ENCODE results near the gene MACROD2.

DNA sequence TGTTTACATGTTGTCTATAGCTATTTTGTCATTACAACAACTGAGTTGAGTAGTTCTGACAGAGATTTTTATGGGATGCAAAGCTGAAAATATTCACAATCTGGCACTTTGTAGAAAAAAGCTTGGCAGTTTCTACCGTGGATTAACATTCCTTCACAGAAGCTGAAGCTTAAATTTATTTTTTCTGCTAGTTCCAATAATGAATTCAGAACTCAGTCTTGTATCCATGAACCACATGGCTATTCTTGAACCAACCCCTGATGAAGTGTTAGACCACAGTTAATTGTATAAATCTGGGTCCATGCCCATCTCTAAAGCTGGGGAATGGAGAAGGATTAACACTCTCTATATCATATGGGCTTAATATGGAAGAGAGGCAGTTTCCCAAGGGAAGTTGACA, 1085.9 kb downstream of the MACROD2 start:
- TF ChIP-seq POLR2A (IDR thresholded peaks at IDR 0.05) (no peak), EP300 (IDR thresholded peaks at IDR 0.05) (no peak)
- TF ChIP-seq, protein P1, sequence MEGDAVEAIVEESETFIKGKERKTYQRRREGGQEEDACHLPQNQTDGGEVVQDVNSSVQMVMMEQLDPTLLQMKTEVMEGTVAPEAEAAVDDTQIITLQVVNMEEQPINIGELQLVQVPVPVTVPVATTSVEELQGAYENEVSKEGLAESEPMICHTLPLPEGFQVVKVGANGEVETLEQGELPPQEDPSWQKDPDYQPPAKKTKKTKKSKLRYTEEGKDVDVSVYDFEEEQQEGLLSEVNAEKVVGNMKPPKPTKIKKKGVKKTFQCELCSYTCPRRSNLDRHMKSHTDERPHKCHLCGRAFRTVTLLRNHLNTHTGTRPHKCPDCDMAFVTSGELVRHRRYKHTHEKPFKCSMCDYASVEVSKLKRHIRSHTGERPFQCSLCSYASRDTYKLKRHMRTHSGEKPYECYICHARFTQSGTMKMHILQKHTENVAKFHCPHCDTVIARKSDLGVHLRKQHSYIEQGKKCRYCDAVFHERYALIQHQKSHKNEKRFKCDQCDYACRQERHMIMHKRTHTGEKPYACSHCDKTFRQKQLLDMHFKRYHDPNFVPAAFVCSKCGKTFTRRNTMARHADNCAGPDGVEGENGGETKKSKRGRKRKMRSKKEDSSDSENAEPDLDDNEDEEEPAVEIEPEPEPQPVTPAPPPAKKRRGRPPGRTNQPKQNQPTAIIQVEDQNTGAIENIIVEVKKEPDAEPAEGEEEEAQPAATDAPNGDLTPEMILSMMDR (IDR thresholded peaks at IDR 0.05): no peak

Data from tibial nerve (tissue), 4 donors.